ENCODE results near the gene SNCA. TPM values are rescaled to one million over a fixed set of nuclear protein-coding genes. Genes with fewer than 3 reads are reported as not detected.

Gene SNCA
- total RNA-seq, 1 donor from 2014 or later: 0.19 TPM

DNA sequence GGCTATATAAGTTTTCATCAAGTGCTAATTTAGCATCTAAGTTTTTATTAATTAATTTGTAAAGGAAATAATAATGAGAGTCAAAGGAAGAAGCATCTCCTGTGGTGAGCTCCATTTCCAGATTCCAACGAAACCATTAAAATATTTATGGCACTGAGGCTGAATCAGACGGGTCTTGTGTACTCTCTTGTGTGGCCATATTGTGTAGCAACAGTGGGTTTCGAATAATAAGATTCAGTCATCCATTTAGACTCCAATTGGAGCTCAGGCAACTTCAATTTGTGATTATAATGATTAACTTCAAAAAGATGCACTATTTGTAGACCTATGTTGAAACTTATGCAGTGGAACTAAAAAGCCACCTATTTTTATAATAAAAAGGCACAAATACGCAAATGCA is 82.4 kb downstream of the SNCA start:
- no peak for DNase-seq (ENCODE audit: low read depth)

DNA sequence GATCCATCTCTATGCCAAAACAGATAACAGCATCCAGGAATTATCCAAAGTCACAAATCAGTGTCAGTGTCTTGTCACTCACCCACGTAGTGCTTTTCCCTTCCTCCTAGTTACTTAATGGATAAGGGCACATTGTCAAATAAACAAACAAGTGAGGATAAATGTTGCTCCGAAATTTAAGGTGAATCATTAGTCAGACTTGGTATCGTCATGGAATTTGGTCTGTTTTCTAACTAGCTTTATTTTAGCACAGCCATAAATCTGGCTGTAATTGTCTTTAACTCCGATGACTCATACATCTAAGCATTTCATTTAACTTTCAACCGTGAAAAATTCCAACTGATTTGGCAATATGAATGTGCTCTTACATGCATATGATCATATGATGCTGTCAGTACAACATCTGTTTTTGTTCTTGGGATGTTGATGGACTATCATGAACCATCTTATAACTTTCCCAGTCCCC is 83.3 kb downstream of the SNCA start:
- peak; percentile 64 for DNase-seq (ENCODE audit: low read depth)

DNA sequence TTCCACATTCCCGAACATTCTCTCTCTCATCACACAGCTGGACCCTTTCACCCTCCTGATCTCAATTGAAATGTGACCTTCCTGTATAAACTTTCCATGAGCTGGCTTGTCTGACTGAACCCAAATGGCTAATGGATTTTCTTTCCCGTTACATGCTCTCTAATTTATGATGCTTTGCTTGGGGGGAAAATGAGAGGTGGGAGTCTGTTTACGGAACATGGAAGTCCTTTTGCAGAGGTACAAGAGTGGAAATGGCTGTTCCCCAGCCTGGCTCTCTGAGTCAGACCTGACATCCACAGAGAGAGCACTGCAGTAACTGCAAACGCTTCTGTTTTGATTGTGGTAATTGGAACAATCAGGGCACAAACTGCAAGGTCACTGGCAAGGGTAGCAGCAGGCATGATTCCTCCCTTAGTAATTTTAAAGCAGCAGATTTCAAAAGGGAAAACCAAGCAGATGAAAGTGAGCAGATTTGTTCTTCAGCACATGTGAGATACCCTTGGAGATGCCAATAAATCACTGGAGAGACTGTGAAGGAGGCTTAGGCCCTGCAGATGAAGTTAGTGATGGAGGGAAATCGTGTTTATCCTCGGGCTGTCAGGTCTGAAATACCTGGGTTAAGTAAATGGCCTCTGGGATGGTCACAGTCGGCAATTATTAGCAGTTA is 83.9 kb downstream of the SNCA start:
- peak; percentile 39 for DNase-seq (ENCODE audit: low read depth)

DNA sequence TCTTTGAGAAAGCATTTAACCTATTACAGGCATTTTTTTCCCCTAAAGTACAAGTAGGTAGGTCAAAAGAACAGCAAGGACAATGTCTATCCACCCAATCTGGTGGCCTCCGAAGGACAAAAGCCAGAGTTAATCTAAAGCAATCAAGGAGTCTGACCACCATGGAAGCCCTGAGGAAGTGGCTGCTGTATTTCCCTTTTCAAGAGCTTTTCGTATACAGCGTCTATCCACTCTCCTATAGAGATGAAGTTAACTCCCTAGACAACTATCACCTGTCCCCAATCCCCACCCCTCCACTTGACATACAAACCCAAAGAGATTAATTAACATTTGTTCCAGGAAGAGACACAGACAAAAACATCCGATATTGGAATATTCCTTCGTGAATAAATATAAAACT is 85.5 kb downstream of the SNCA start:
- no peak for DNase-seq (ENCODE audit: low read depth)

DNA sequence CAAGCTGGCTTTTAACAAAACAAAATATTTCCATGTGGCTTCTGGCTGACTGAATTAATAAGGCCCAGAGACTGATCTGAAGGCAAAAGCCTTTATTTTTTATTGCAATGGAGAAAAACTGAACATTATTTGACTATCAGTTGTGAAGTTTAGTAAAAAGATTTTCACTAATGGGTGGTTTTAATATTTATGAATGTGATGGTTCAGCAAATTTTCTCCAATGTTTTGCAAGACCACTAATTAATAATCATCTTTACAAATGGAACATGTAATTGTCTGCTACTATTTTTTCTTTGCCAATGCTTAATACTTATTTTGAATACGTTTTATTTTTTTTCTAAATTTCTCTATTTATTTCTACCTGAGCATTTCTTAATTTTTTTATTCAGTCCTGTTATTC is 90.6 kb downstream of the SNCA start:
- DNase-seq (ENCODE audit: low read depth): no peak

DNA sequence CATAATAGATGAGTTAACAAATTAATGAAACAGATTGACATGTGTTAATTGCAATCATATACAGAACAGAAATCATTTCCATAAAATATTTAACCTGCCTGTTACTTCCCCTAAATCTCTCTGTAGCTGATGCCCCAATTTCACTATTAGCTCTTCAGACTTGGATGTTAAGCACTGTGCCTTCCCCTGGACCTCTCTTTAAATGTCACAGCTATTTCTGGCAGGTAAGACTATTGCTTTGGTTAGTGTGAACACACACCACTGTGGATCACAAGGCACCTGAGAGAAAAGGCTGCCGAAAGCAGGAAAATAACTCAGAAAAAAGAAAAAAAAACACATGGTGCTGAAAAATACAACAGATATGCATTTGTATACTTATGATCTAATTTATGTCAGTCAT is 91.3 kb downstream of the SNCA start:
- DNase-seq (ENCODE audit: low read depth): no peak

DNA sequence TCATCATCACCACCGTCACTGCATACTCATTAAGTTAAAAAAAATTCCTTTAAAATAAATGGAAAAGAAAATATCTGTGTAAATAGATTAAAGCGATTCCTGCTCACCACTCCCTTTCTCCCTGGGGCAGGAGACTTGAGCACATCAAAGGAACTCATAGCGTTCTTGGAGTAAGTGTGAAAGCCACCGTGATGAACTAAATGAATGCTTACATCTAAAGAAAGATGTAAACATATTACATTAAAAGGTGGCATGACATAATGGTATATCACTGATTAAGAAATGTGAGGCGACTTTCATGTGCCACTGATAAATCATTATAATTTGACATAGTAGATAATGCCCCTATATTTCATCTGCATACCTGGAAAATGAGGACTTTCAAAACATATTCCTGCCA is 92.0 kb downstream of the SNCA start:
- DNase-seq (ENCODE audit: low read depth): no peak

DNA sequence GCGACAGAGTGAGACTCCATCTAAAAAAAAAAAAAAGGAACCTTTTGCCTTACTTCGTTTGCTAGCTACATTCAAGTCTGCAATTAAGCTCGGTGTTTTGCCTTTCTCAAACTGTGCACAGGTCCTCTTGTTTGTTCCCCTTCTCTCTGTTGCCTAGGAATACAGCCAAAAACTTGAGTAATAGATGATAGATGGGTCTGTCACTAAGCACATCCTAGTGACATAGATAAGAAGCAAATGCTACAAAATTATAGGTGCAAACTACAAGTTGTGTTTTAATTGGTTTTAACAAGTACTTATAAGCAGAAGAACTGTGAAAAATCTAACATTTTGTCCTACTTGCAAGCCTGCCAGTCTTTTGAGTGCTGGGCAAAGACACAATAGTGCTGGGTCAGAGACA is 95.2 kb downstream of the SNCA start:
- no peak for DNase-seq (ENCODE audit: low read depth)

DNA sequence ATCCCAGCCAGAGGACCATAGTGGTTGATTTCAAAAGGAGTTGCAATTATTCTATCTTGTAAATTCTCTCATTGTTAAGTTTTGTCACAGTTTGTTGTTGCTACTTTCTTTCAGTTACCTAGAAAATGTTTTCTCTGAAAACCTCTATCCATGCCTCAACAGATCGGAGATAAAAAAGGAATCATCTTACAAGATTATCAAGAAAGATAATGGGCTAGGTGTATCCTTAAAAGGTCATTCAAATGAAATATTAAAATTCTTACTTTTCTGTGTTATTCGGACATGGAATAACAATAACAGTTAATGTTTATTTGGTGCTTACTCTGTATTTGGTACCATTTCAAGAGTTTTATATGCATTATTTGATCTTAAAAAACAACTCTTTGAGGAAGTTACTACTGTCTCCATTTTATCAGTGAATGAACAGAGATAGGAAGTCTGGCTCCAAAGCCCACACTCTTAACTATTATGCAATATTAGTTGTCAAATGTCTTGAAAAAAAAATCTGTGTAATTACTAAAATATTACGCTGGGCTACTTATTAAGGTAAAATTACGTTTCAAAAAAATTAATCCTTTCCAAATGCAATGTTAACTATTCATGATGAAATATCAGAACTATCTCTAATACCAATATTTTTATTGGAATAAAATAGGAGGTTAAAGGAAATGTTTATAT is 97.5 kb downstream of the SNCA start:
- DNase-seq (ENCODE audit: low read depth): no peak

DNA sequence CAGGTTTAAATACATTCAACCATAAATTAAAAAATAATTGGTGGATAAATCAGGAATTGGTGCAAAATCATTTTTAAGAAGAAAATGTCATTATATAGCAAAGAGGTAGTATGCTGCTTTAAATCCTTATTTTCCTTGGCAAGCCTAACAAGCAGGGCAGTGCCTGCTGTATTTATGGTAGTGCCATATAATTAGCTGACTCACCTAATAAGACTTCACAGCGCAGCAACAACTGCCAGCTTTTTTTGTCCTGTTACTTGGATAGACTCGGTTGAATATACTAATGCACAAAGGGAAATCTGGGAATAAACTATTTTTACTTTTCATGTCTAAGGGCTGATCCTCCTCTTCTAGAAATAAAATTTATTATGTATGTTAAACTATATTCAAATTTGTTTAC is 99.1 kb downstream of the SNCA start:
- DNase-seq (ENCODE audit: low read depth): peak; percentile 69

DNA sequence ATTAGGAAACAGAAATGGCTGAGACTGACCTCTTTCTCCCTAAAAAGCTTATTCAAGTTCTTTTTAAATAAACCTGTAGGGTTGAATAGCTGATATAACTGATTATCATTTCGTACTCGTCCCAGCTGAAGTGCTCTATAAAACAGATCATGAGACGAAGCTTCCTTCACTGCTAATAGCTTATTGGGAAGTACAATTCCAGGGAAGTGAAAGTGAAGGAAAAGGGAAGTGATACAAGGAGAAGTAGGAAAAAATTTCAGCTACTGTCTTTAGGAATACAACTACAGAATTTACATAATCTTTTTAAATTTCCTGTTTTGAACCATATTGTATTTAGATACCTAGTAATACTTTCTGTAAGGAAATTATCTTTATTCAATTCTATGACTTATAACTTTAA is 103.0 kb downstream of the SNCA start:
- no peak for DNase-seq (ENCODE audit: low read depth)

DNA sequence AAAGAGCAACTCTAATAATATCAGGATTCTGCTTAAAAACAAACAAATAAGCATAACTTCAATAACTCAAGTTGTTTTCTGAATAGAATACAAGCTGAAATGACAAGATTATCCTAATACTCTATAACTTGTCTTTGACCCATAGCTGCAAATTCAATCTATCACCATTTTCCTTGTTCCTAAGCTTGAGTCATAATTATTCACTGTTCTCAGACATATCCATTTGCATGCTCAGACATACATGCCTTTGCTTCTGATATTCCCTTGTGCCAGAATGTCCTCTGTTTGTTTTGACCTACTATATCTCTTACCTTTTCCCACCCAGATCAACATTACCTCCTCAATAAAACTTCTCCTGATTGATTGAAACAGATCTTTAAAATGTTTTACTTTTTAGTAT is 109.7 kb downstream of the SNCA start:
- DNase-seq (ENCODE audit: low read depth): no peak

DNA sequence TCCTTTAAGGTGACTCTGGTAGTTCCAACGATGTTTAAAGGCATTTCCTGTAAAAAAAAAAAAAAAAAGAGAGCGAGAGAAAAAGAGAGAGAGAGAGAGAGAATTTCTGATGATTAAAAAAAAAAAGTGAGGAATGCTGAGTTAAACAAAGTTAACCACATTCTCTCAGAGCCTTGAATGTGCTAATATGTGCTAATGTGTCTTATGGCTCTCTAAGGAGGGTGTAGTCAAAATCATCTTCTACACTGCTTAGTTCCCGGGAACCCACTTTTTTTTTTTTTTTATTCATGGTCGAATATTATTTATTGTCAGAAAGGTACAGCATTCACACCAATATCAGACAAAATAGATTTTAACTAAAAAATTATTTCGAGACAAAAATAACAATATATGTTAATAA is 111.7 kb downstream of the SNCA start:
- DNase-seq (ENCODE audit: low read depth): no peak

DNA sequence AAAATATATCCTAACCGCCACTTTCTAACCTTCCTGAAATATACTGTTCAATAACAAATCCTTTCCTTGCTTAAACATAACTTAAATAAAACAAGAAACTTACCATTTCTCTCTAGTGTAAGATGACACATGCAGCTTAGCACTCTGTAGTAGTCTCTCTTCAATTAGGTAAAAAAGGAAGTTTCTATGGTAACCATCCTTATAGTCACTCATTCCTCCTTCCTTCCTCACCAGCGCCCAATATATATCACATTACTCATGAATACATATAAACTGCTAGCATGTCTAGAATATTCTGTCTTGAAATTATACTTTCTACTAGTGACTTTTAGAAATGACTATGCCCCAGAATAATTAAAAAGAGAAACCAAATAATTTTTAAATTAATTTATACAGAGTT is 112.2 kb downstream of the SNCA start:
- no peak for DNase-seq (ENCODE audit: low read depth)

DNA sequence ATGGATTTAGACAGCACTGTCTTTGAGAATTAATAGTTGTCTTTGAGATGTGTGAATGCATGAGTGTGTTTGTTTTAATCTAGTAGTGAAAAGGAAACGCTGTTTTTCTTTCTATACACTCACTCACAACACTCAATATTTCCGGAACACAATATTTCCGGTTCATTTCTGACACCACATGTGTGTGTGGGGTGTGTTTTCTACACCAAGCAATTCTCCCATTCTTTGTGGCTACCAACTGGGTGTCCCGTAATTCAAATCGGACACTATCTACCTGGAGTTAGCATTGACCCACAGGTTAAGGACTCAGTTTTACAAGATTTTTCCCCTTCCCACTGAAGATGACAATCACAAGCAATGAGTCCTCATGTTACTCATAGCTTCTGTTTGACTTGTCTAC is 113.9 kb downstream of the SNCA start:
- DNase-seq (ENCODE audit: low read depth): no peak

DNA sequence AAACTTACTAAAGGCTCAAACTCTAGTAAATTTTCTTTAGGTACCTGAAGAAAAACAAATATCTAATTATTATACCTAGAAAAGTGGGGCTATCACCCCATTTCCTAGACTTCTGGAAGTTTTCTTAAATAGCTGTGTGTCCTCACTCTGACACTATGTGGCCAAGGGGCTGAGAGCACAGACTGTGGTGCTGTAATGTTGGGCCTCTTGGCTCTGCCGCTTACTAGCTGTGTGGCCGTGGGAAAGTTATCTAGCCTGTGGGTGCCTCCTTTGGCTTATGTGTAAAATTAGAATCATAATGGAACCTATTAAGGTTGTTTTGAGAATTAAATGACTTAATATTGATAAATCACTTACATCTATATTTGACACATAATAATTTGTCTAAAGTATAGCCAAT is 114.4 kb downstream of the SNCA start:
- DNase-seq (ENCODE audit: low read depth): no peak

DNA sequence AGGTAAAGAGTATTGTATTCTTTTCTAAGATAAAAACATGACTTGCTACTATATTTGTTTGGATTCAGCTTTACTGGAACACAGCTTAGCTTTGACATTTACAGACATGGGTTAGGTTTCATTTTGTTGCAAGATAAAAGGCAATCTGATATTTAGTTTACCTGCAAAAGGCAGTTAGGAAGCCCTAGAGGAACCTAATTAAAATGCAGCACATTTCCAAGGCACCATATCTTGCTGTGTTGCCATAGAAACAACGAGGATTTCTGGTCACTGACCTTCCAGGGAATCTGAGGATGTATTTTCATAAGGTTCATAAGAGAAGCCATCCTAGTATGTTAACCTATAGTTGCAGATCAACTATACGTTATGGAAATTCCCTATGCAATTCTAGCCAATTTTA is 116.0 kb downstream of the SNCA start:
- DNase-seq (ENCODE audit: low read depth): no peak

DNA sequence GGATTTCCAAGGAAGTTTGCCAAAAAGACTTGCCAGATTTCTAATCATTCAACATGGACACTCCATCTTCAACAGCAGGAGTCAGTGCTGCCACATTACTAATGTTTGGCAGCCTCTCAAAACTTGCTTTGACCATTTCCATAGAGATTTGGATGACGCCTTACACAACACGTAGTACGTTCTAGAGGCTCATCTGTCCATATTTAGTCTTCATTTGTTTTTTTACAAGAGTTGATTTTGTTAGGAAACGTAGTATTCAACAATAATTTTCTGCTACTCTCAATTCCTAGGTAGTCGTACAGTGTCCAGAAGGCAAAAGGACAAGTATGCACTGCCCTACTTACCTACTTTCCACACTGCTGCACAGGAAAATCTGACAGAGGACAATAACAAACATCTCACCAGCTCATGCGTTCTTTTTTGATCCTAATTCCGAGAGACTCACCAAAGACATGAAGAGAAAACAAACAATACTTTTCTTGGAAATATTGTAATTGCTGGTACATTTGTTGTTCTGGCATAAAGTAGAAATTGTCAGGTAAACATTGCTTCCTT is 117.3 kb downstream of the SNCA start:
- DNase-seq (ENCODE audit: low read depth): no peak

DNA sequence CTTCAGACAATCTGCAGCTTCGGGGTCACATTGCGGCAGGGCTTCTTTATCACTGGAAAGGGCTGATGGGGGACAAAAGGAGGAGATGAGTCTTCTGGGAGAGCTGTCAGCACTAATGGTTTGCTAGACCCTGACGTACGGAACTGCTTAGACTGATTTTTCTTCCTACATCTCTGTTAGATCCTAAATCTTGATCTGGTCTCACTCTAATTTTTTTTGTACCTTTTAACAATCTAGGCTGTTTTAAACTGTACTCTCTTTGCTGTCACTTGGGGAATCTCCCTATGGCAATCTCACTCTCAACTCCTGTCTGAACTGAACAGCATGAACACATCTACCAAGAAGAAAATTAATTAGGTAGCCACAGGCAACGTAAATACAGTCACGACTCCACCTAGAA is 120.1 kb downstream of the SNCA start:
- no peak for DNase-seq (ENCODE audit: low read depth)

DNA sequence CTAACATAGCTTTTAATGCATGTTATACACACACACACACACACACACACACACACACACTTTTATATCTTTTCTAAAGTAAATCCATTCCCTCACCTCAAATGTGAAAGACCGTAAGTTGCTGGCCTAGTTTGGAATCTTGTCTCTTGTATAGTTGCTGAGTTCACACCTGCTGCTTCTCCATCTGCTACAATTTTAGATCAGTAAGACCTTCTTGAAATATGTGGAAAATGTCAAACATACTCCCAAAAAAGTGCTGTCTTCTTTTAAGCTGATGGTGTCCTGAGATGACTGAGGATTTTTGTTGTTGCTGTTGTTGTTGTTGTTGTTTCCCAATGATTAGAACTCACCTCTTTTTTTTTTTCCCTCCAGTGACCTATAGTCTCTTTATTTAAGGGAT is 121.3 kb downstream of the SNCA start:
- DNase-seq (ENCODE audit: low read depth): no peak

DNA sequence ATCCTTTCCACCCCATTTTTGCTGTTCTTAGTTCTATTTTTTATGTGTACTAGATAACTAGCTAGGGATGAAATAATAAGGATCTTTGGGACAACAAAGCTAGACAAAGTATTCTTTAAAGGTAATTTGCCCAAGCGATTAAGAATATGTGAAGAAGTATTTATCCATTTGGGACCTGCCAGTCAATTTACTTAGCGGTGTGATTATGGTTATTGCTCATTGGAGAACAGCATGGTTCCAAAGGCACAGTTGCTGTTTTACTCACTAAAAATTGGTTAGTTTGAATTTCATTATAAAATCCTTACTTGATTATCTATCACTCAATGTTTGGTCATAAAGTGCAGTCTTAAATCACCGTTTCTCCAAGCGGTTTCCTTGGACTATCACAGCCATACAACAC is 124.1 kb downstream of the SNCA start:
- peak; percentile 6 for DNase-seq (ENCODE audit: low read depth)

DNA sequence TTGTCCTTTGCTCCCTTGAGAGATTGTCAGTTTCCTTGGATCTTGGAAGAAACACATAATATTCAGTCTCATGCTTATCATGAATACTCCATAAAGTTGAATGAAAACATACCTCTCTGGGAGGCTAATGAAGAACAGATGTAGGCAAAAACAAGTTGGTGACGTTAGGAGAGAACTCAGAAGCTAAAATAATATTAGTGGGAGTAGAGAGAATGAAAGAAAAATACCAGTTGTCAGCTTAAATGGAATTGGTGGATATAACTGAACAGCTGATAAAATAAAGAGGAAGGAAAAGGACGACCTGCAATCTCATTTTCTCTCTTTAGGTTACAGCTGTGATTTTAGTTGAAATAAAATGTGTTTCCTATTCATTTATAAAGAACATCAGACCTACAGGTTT is 124.8 kb downstream of the SNCA start:
- DNase-seq (ENCODE audit: low read depth): peak; percentile 67

DNA sequence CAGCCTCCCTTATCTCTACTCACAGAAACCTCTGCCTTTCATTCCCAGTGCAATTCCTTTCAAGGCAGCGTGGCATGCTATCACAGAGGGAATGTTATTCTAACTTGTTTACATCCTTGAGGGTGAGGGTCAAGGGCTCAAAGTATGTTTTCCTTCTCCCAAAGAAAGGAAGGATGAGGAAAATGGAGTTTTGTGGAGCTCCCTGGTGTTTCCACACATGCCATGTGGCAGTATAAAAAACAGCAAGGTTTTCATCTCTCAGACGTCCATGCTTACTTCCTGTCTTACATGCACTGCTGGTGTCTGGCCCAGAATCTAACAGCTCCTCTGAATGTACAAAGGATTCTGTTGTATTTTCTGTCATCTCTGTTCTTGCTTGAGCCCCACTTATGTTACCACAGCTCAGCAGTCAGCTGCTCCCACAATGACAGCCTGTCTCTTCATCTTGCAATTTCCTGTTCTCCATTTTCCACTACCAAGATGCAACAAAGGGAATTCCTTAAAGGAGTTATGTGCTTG is 128.0 kb downstream of the SNCA start:
- peak; percentile 68 for DNase-seq (ENCODE audit: low read depth)
